Progenitor cell of endocrine pancreas (in vitro differentiated cells): ENCODE data around the gene SLC25A29. TPM values are rescaled to one million over a fixed set of nuclear protein-coding genes. Genes with fewer than 3 reads are reported as not detected.

ENCODE experiments used
- DNase-seq: peaks from one replicate; pipeline ENCODE4 v3.0.0; 2021; ENCODE audit warnings: low spot score; ENCODE audit not compliant: unreplicated experiment
- H3K27ac Mint-ChIP-seq: 2 replicates; pipeline ENCODE4 v1.8.0; 2021; ENCODE audit warnings: mild to moderate bottlenecking, moderate library complexity, mixed read lengths
- H3K27me3 Mint-ChIP-seq: 2 replicates; pipeline ENCODE4 v1.8.0; 2021; ENCODE audit warnings: mixed read lengths
- H3K36me3 Mint-ChIP-seq: 2 replicates; pipeline ENCODE4 v1.8.0; 2022; ENCODE audit warnings: mixed read lengths; ENCODE audit not compliant: insufficient read depth
- H3K4me1 Mint-ChIP-seq: 2 replicates; pipeline ENCODE4 v1.8.0; 2021; ENCODE audit warnings: low read depth, mixed read lengths
- H3K4me3 Mint-ChIP-seq: 2 replicates; pipeline ENCODE4 v1.8.0; 2021; ENCODE audit warnings: low read depth, mild to moderate bottlenecking, moderate library complexity, mixed read lengths
- H3K9me3 Mint-ChIP-seq: 2 replicates; pipeline ENCODE4 v1.8.0; 2021; ENCODE audit warnings: low read depth, mixed read lengths
- total RNA-seq: library from RNA; stranded (reverse); gene quantifications from 2 replicates; pipeline ENCODE4 v1.2.1, GENCODE V29; 2021
- TF ChIP-seq, protein P1 (sequence below): fragments of 200-600 bp; sonication (generic); IDR thresholded peaks from one replicate; pipeline ENCODE4 v1.5.0; 2021; ENCODE audit warnings: antibody characterized with exemption, mild to moderate bottlenecking; ENCODE audit not compliant: unreplicated experiment

Gene SLC25A29
- total RNA-seq, 1 donor from 2014 or later = 236 TPM

DNA sequence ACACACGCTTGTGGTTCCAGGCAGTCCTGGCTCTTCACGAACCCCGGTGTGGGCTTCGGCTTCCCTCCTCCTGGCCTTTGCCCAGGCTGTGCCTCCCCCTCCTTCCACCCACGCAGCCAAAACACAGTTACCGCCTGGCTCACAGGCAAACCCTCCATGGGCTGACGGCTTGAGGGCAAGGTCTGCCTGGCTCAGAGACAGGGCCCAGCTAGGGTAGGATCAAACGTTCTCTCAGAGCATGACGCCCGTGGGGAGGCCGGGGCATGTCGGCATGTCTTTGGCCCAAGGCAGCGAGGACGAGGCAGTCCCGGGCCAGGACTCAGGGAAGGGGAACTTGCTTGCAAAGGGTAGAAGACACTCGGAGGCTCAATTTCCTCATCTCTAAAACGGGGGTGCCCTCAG lies 19.0 kb upstream of the SLC25A29 start:
- DNase-seq = no peak
- no peaks in the 10 kb centered on the region for H3K9me3 Mint-ChIP-seq
- peaks cover 4% of the 10 kb centered on the region for H3K4me1 Mint-ChIP-seq
- H3K27me3 Mint-ChIP-seq = no peaks in the 10 kb centered on the region
- H3K27ac Mint-ChIP-seq = no peak overlapping the region
- H3K36me3 Mint-ChIP-seq = no peaks in the 10 kb centered on the region
- TF ChIP-seq, protein P1, sequence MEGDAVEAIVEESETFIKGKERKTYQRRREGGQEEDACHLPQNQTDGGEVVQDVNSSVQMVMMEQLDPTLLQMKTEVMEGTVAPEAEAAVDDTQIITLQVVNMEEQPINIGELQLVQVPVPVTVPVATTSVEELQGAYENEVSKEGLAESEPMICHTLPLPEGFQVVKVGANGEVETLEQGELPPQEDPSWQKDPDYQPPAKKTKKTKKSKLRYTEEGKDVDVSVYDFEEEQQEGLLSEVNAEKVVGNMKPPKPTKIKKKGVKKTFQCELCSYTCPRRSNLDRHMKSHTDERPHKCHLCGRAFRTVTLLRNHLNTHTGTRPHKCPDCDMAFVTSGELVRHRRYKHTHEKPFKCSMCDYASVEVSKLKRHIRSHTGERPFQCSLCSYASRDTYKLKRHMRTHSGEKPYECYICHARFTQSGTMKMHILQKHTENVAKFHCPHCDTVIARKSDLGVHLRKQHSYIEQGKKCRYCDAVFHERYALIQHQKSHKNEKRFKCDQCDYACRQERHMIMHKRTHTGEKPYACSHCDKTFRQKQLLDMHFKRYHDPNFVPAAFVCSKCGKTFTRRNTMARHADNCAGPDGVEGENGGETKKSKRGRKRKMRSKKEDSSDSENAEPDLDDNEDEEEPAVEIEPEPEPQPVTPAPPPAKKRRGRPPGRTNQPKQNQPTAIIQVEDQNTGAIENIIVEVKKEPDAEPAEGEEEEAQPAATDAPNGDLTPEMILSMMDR = no peak
- no peak overlapping the region for H3K4me3 Mint-ChIP-seq

DNA sequence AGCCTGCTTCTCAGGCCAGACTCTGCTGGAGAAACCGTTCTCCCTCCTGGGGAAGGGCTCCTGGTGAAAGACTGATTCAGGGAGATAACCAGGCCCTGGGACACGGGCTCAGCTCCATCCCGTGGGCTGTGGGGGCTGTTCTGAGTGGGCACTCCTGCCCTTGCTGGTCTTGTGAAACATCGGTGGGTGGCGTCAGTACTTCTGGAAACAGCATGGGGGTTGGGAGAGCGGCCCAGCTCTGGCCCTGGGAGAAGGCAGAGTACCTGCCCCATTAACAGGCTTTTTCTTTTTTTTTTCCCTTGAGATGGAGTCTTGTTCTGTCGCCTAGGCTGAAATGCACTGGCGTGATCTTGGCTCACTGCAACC lies 17.7 kb upstream of the SLC25A29 start:
- no peak for DNase-seq
- H3K4me3 Mint-ChIP-seq = no peak overlapping the region
- peaks cover 7% of the 10 kb centered on the region for H3K4me1 Mint-ChIP-seq
- H3K27ac Mint-ChIP-seq = no peak overlapping the region
- TF ChIP-seq, protein P1 = no peak
- H3K9me3 Mint-ChIP-seq = no peaks in the 10 kb centered on the region
- no peaks in the 10 kb centered on the region for H3K36me3 Mint-ChIP-seq
- peaks cover 3% of the 10 kb centered on the region for H3K27me3 Mint-ChIP-seq

DNA sequence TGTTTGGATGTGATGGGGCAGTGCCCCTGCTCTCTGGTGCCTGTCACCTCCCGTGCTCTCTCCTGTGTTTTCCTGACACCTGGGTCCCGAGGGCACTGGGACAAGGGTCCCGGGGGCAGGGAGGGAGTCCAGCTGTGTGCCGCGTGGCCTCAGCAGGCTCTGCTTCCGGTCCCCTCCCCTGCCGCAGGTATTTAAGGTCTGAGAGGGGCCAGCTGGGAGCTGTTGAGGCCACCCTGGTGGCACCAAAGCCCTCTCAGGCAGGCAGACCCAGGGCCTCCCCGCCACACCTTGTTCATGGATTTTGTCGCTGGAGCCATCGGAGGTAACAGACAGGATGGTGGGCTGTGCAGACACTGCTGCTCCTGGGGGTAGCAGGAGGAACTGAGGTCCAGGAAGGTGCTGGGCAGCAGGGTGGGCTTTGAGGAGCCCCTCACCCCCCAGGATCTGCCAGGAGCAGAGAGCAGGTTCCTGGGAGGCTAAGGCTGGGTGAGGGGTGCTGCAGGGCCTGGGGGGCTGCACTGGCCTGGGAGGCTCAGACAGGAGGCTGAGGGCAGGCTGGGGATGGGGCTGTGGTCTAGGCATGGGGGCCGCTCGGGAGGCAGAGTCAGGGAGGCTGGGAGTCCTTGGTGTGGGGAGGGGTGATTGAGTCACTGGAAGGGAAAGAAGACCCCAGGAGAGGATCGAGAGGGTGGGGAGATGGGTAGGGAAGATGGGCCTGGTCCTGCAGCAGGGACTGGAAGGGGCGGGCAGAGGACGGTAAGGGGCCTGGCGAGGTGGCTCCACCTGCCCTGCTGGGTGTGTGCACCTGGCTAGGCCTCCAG lies 17.1 kb upstream of the SLC25A29 start, which contains the start of gene SLC25A47:
Gene SLC25A47 (plus strand): TSS at position 219 of the 821 bp plus-strand sequence. CDS start 76 bp downstream, at position 295.
- peaks cover 3% of the 10 kb centered on the region for H3K27me3 Mint-ChIP-seq

DNA sequence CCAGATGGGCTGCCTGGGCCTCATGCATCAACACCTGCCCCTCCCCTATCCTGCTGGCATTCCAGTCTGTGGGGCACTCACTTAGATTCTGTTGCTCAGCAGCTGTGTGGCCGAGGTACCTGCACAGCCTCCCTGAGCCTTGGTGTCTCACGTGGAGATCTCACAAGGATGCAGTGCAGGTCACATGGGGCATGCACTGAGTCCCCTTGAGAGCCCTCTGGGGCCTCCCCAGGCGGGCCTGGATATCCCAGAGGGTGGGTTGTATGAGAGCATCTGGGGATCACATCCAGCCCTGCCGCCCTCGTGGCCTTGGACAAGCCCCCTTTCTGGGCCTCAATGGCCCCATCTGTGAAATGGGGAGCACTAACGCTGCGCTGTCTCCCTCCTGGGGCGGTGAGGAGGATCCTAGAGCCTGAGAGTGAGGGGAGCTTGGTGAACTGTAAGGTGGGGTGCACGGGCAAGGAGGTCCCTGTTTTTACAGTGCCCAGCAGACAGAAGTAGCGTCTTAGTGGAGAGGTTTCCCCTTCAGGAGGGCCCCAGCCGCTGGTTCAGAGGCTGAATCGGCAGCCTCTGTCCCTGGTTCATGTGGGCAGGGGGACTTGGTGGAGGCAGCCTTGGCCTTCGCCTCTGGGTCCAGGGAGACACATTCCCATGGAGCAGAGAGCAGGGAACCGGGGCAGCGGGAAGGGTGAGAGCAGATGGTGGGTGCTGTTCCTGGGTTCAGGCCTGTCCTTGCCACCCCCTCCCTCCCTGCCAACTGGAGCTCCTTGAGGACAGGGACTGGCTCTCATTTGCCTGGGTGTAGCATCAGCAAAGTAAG lies 16.1 kb upstream of the SLC25A29 start:
- Mint-ChIP-seq H3K27me3 (peaks cover 3% of the 10 kb centered on the region), H3K36me3 (no peaks in the 10 kb centered on the region), H3K9me3 (no peaks in the 10 kb centered on the region), H3K4me3 (no peak overlapping the region), H3K27ac (peak overlapping the region; percentile 45), H3K4me1 (peaks cover 7% of the 10 kb centered on the region)
- no peak for DNase-seq
- TF ChIP-seq, protein P1 = no peak

More for the DNA sequence above, 17.1 kb upstream of the SLC25A29 start, which contains the start of gene SLC25A47:
- H3K4me3 Mint-ChIP-seq = no peak within 1 kb of the TSS
- peak within 1 kb of the TSS; percentile 45 for H3K27ac Mint-ChIP-seq
- H3K36me3 Mint-ChIP-seq = no peaks in the 10 kb centered on the region
- no peaks in the 10 kb centered on the region for H3K9me3 Mint-ChIP-seq
- peaks cover 7% of the 10 kb centered on the region for H3K4me1 Mint-ChIP-seq
- TF ChIP-seq, protein P1 = no peak
- no peak for DNase-seq

DNA sequence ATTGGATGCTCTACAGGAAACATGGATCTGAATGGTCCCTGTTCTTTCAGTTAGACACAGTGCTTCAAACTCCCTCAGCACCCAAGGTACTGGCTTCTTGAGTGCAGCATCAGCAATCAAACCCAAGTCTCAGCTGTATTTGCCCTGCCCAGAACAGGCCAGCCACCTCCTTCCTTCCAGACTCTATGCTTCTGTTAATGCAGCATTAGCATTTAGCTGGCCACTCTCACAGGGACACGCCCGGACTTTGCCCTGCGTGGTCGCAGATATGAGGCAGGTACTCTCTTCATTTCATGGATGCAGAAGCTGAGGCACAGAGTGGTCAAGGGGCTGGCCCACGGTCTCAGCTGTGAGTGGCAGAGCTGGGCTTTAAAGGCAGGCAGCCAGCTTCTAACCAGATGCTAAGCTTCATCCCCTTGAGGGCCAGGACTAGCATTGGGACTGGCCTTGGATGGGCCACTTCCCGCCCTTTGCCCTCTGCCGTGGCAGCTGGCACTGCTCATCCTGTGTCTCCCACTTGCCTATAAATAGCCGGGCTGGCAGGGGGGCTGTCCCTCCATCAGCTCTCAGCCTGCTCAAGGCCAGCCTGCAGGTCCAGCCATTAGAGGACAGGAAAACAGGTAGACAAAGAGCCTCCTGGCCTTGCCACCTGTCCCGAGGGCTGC lies 15.4 kb upstream of the SLC25A29 start:
- H3K9me3 Mint-ChIP-seq = no peaks in the 10 kb centered on the region
- H3K36me3 Mint-ChIP-seq = no peaks in the 10 kb centered on the region
- TF ChIP-seq, protein P1 = no peak
- H3K4me1 Mint-ChIP-seq = peaks cover 7% of the 10 kb centered on the region
- H3K27ac Mint-ChIP-seq = no peak overlapping the region
- no peak for DNase-seq
- H3K27me3 Mint-ChIP-seq = peaks cover 3% of the 10 kb centered on the region
- H3K4me3 Mint-ChIP-seq = no peak overlapping the region
